Activated T-cell treated with anti-CD3 and anti-CD28 coated beads for 4 hours (primary cell): ENCODE measurements around the gene AK5.

Experiments
- DNase-seq: peaks from one replicate; pipeline ENCODE4 v3.0.0-alpha.2; 2020

The AK5 gene

GRCh38 chr1:77548285-77548684 is 266.5 kb downstream of the AK5 start:
- DNase-seq: no peak

DNA sequence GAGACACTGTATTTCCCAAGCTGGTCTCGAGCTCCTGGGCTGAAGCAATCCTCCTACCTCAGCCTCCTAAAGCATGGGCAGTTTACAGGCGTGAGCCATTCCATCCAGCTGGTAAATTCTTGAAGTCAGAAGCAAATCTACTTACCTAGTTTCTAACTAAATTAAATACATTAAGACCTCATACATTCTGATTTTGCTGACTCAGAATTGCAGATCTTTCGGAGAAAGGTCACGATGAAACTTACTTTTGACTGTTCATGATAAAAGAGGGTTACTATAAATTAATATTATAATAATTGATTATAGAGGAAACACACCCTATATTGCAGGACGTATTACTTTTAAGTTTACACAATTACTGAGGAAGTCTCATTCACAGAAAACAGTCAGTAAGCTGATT is 268.3 kb downstream of the AK5 start:
- DNase-seq: no peak

- DNase-seq: no peak
These were observed 270.8 kb downstream of the AK5 start for GRCh38 chr1:77552626-77553025.

GRCh38 chr1:77553568-77554291 is 271.9 kb downstream of the AK5 start:
- no peak for DNase-seq

DNA sequence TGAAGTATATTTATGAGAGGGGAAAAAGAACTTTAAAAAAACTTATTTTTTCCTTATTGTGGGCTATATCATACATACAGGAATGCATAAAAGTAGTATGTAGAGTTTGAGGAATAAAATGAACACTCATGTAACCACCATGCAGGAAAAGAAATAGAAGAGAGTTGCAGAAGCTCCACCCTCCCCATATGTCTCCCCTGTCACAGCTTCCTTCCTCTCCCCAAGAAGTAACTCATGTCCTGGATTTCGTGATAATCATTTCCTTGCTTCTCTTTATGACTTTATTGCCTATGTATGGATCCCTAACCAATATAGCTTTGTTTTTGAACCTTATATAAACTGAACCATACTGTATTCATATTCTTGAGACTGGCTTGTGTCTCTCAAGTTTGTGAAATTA is 274.2 kb downstream of the AK5 start:
- no peak for DNase-seq

DNA sequence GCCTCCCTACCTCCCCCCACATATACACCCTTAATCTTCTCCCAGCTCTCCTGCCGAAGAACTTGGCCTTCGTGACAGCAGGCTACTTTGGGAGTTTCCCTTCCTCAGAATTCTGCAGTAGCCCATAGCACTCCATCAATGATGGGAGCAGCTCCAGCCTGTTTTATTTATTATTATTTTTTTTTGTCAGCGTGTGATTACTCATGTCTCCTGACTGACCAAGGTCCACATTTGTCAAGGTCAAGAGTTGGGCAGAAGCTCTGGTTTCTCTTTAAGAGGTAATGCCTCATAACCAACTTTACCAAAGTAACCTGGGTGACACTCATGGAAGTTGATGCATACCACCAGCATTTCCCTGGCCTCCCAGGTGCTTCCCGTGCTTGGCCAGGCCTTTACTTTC is 275.2 kb downstream of the AK5 start:
- no peak for DNase-seq

DNA sequence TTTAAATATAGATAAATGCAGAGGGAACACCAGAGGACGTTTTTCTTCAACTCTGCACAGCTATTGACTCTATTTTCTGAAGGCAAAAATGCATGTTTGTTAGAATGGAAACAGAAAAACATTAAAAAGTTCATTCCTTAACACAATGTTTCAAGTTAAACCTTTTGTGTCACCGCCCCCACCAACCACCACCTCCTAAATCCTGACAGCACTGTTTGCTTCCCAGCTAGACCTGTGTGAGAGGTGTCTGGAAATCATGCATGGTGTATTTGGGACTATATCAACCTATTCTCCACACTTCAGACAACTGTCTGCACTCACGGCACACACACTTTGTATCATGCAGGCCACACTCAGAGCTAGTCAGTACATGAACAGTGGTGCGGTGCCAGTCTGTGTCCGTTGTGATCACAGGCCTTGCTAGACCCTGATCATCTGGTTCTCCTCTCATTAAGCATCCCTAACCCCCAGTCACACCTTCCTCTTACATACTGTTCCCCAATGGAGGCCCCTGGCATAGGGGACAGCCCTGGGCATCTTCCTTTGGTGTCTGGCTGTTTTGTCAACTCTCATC is 276.9 kb downstream of the AK5 start:
- DNase-seq: no peak

- DNase-seq: no peak
These were observed 278.9 kb downstream of the AK5 start for GRCh38 chr1:77560741-77561140.

DNA sequence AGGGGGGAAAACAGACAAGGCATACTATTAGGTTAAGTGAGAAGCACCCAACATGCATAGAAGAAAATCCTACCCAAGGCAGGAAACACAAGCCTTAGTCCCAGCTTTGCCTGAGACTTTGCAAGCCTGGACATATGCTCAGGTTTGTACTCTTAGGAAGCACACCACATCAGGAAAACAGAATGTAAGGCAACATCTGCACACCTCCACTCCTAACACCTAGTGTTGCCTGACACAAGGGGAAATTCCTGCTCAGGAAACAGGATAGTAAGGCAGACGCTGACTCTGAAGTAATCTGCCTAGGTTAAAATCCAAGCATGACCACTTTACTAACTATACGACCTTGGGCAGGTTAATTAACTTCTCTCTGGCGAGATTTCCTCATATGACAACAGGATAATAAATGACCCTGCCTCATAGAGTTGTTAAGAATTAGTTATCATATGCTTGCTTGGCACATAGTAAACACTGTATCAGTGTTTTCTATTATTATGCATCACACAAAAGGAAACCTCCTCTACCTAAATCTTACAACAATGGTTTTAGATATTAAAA is 280.9 kb downstream of the AK5 start:
- DNase-seq: no peak

DNA sequence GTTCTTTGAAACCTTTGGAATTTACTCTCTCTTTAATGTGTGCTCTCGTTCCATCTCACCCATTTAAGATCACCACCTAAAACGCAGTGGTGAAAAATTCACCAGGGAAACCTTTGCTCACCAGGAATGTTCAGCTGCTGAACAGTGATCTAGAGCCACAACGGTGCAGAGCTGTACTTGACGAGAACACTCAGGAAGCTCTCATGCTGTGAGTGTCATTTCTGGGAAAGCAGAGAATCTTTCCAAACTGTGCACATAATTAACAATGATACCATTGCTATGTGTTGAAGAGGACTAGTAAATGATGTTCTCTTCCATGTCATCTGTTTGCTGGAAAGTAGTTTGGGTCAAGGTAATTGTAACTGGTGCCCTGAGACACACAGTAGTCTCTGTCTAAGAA is 283.5 kb downstream of the AK5 start:
- no peak for DNase-seq

DNA sequence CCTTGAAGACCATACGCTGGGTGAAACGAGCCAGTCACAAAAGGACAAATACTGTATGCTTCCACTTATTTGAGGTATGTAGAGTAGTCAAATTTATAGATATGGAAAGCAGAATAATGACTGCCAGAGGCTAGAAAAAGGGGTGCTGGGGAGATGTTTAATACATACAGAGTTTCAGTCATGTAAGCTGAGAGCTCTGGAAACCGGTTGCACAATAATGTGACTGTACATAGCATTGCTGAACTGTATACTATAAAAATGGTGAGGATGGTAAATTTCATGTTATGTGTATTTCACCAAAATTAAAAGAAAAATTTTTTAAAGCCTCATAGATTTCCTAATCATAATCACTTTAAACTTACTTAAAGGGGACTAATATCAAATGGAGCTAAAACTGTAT is 289.8 kb downstream of the AK5 start:
- DNase-seq: no peak

DNA sequence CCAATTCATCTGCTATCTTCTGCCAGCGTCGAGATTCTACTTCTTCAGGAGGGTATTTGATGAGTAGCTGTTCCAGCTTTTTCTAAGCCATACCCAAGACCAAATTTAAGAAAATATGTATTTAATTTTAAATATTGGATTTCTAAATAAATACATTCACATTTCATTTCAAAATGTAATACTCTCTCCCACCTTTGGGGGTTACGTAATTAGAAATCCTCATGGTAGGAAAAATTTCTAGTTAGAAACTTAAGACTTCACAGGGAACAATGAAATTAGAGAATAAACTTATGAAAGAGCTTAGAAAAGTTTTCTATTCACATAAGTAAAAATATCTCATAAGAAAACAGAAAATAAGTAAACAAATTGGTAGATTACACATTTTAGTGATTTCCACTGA is 297.7 kb downstream of the AK5 start:
- no peak for DNase-seq

GRCh38 chr1:77582905-77583304 is 301.1 kb downstream of the AK5 start:
- no peak for DNase-seq

- DNase-seq: no peak
These were observed 301.7 kb downstream of the AK5 start for GRCh38 chr1:77583483-77583882.

GRCh38 chr1:77584884-77585283 is 303.1 kb downstream of the AK5 start:
- no peak for DNase-seq

GRCh38 chr1:77585610-77586314 is 303.9 kb downstream of the AK5 start:
- DNase-seq: no peak

GRCh38 chr1:77589231-77589630 is 307.4 kb downstream of the AK5 start:
- DNase-seq: no peak

DNA sequence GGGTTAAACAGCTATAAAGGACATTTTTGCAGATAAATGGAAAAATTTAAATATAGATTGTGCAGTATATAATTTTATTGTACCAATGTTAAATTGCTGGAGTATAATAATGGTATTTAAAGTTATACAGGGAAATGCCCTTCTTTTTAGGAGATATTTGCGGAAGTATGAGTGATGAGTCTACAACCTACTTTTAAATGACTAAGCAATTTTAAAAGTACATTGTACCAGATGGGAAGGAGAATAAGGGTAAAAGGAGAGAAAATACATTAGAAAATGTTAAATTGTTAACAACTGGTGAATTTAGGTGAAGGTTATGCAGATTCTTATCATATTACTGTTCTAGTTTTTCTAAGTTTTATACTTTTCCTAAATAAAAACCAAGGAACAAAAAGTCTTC is 308.8 kb downstream of the AK5 start:
- DNase-seq: no peak

- no peak for DNase-seq
These were observed 311.1 kb downstream of the AK5 start for GRCh38 chr1:77592906-77593305.

- no peak for DNase-seq
These were observed 312.7 kb downstream of the AK5 start for GRCh38 chr1:77594366-77595112.

GRCh38 chr1:77597310-77597709 is 315.5 kb downstream of the AK5 start:
- DNase-seq: no peak

GRCh38 chr1:77605246-77606026 is 323.6 kb downstream of the AK5 start:
- no peak for DNase-seq

GRCh38 chr1:77608893-77609292 is 327.1 kb downstream of the AK5 start:
- no peak for DNase-seq
